Epithelial cell of proximal tubule (primary cell): Measurements from ENCODE around the gene PGC. TPM values are rescaled to one million over a fixed set of nuclear protein-coding genes. Genes with fewer than 3 reads are reported as not detected.

Source experiments
- DNase-seq: peaks from one replicate; pipeline ENCODE4 v3.0.0-alpha.2; 2011; ENCODE audit warnings: low read depth
- H3K4me3 ChIP-seq: 2 replicates; pipeline ENCODE4 v1.5.1; 2011; ENCODE audit warnings: low read depth, mild to moderate bottlenecking, low read length
- CTCF ChIP-seq: conservative IDR thresholded peaks from 2 replicates; pipeline ENCODE4 v1.5.1; 2012; ENCODE audit warnings: low read depth, mild to moderate bottlenecking, low read length
- total RNA-seq: library from RNA; depleted of rRNA; stranded (reverse); fragments of >200 nt; gene quantifications from 2 replicates; pipeline ENCODE4 v1.2.3, GENCODE V29; 2015

PGC gene
- total RNA-seq, 1 donor from 2014 or later = not detected

- no peak for DNase-seq
- H3K4me3 ChIP-seq = no peak overlapping the region
- TF ChIP-seq CTCF = no peak
Observed at GRCh38 chr6:41695825-41696224, 51.4 kb downstream of the PGC start.

- TF ChIP-seq CTCF = no peak
- no peak overlapping the region for H3K4me3 ChIP-seq
- no peak for DNase-seq
Observed at GRCh38 chr6:41694815-41695526, 52.2 kb downstream of the PGC start.

GRCh38 chr6:41693281-41694240 lies 53.6 kb downstream of the PGC start:
- TF ChIP-seq CTCF = no peak
- no peak overlapping the region for H3K4me3 ChIP-seq
- no peak for DNase-seq

GRCh38 chr6:41692730-41693129 lies 54.5 kb downstream of the PGC start:
- H3K4me3 ChIP-seq = no peak overlapping the region
- TF ChIP-seq CTCF = no peak
- no peak for DNase-seq

GRCh38 chr6:41692080-41692675 lies 55.0 kb downstream of the PGC start:
- no peak for DNase-seq
- H3K4me3 ChIP-seq = no peak overlapping the region
- TF ChIP-seq CTCF = no peak

GRCh38 chr6:41691426-41692079 lies 55.6 kb downstream of the PGC start:
- H3K4me3 ChIP-seq = no peak overlapping the region
- no peak for DNase-seq

More at GRCh38 chr6:41691426-41692079, 55.6 kb downstream of the PGC start:
- no peak for TF ChIP-seq CTCF
